ENCODE results near the gene HDAC4. TPM values are rescaled to one million over a fixed set of nuclear protein-coding genes. Genes with fewer than 3 reads are reported as not detected.

The HDAC4 gene
- total and polyA plus RNA-seq, 4 donors: 6.8 to 75.5 (median 30.2) TPM

DNA sequence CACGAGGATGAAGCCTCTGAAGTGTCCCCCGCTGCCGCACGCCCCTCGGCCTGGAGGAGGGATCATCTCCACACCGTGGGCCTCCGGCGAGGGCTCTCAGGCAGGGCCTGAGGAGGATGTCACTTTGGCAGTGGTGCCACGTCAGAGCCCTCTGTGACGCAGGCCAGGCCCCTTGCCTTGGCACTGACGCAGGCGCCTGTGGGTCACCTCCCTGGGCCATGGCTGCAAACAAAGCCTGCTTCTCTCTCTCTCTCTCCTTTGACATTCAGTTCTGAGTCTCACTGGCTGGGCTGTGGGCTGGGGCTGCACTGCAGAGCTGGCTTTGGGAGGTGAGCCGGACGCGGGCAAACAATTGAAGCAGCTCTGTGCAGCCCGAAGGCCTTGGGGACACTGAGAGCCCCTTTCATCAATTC, 279.2 kb downstream of the HDAC4 start:
- Histone ChIP-seq H3K27me3 (ENCODE audit: control insufficient read depth in 1 of 2, insufficient read depth in 2 of 2, low read length in 1 of 2) (no peaks in the 10 kb centered on the region), H3K4me1 (ENCODE audit: control insufficient read depth in 1 of 2, insufficient read depth in 2 of 2, low read length in 2 of 2) (no peaks in the 10 kb centered on the region), H3K4me3 (ENCODE audit: low read length in 2 of 2) (no peak overlapping the region), H3K36me3 (ENCODE audit: control insufficient read depth in 1 of 2, insufficient read depth in 2 of 2, low read length in 1 of 2) (peaks cover 0 to 8% of the 10 kb centered on the region in 2 donors), H3K9me3 (ENCODE audit: control insufficient read depth, low read length) (no peaks in the 10 kb centered on the region), H3K27ac (ENCODE audit: low read depth in 1 of 2, low read length in 2 of 2) (no peak overlapping the region)
- ATAC-seq (ENCODE audit: low FRiP score) (peak; percentile 49), DNase-seq (no peak)
- 79 to 88% methylated on average over 16 of the region's 16 CpGs for WGBS, 2 donors
- intact Hi-C loops (cut with DNase I): no loop called here

DNA sequence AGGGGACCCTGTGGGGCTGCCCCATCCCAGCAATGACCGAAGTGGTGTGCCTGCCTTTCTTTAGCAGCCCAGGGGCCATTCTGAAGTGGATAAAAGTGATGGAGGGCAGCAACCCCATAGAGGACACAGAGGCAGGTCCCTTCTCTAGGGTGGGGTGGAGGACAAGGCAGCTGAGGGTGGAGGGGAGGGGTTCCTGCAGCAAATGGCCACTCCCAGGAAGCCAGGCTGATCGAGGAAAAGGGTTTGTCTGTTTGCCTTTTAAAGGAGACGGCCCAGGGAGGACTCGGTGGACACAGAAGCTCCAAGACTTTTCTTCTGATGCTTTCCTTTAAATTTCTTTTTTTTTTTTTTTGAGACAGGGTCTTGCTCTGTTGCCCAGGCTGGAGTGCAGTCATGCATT, 280.2 kb downstream of the HDAC4 start:
- no peak for DNase-seq
- ATAC-seq (ENCODE audit: low FRiP score): no peak
- H3K27ac ChIP-seq (ENCODE audit: low read depth in 1 of 2, low read length in 2 of 2): no peak overlapping the region
- H3K27me3 ChIP-seq (ENCODE audit: control insufficient read depth in 1 of 2, insufficient read depth in 2 of 2, low read length in 1 of 2): no peaks in the 10 kb centered on the region
- peaks cover 0 to 8% of the 10 kb centered on the region in 2 donors for H3K36me3 ChIP-seq (ENCODE audit: control insufficient read depth in 1 of 2, insufficient read depth in 2 of 2, low read length in 1 of 2)
- 74 to 78% methylated on average over 4 of the region's 4 CpGs for WGBS, 2 donors
- no peaks in the 10 kb centered on the region for H3K4me1 ChIP-seq (ENCODE audit: control insufficient read depth in 1 of 2, insufficient read depth in 2 of 2, low read length in 2 of 2)
- no peak overlapping the region for H3K4me3 ChIP-seq (ENCODE audit: low read length in 2 of 2)
- no peaks in the 10 kb centered on the region for H3K9me3 ChIP-seq (ENCODE audit: control insufficient read depth, low read length)
- intact Hi-C loops (cut with DNase I): no loop called here

DNA sequence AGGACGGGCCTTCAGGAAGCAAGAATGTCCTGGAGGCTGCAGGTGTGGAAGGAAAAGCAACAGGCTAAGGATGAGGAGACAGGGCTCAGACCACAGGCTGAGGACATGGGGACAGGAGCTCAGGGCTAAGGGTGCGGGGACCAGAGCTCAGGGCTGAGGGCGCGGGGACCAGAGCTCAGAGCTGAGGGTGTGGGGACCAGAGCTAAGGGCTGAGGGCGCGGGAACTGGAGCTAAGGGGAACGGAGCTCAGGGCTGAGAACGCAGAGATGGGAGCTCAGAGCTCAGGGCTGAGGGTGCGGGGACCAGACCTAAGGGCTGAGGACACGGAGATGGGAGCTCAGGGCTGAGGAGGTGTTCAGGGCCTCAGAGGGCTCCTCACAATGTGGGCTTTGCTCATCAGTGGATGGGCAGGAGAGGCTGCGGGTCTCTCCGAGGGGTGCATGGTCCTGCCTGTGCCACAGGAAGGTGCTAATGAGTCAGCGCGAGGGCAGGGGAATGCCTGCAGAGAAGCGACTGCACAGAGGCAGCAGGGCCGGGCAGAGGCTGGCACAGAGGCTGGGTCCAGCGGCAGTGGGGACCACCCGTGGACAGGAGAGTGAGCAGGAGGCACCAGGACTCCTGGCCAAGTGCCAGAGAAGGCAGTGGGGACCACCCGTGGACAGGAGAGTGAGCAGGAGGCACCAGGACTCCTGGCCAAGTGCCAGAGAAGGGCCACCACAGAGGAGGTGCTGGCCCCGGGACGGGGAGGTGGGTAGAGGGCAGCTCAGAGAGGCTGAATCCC, 281.3 kb downstream of the HDAC4 start:
- ATAC-seq (ENCODE audit: low FRiP score) (no peak), DNase-seq (no peak)
- Histone ChIP-seq H3K36me3 (ENCODE audit: control insufficient read depth in 1 of 2, insufficient read depth in 2 of 2, low read length in 1 of 2) (no peaks in the 10 kb centered on the region), H3K27me3 (ENCODE audit: control insufficient read depth in 1 of 2, insufficient read depth in 2 of 2, low read length in 1 of 2) (no peaks in the 10 kb centered on the region), H3K4me3 (ENCODE audit: low read length in 2 of 2) (no peak overlapping the region), H3K27ac (ENCODE audit: low read depth in 1 of 2, low read length in 2 of 2) (no peak overlapping the region), H3K9me3 (ENCODE audit: control insufficient read depth, low read length) (no peaks in the 10 kb centered on the region), H3K4me1 (ENCODE audit: control insufficient read depth in 1 of 2, insufficient read depth in 2 of 2, low read length in 2 of 2) (no peaks in the 10 kb centered on the region)
- intact Hi-C loops (cut with DNase I): no loop called here
- WGBS, 2 donors: 91 to 92% methylated on average over 21 of the region's 21 CpGs

DNA sequence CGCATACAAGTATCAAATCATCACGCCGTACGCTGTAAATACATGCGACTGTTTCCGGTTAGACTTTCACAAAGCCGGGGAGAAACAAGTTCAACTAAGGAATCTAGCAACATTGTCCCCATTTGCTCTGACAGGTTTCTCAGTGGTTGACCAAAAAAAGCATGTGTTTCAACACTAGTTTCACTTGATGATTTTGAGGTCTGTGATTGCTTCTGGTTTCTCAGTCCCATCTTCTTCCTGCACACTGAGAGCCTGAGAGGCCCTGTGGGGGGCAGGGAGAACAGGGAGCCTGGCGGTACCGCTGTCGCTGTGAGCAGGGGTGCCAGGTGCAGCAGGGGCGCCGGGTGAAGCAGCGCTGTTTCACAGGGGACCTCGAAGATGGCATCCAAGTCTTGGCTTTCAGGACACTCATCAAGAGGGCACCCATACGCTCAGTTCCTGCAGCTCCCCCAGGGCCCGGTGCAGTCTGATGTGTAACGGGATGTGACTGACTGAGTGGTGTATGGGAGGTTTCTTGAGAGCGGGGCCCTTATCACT, 282.1 kb downstream of the HDAC4 start:
- intact Hi-C loops (cut with DNase I): no loop called here
- H3K27me3 ChIP-seq (ENCODE audit: control insufficient read depth in 1 of 2, insufficient read depth in 2 of 2, low read length in 1 of 2): no peaks in the 10 kb centered on the region
- no peaks in the 10 kb centered on the region for H3K9me3 ChIP-seq (ENCODE audit: control insufficient read depth, low read length)
- 91 to 94% methylated on average over 18 of the region's 18 CpGs for WGBS, 2 donors
- DNase-seq (no peak), ATAC-seq (ENCODE audit: low FRiP score) (no peak)
- no peaks in the 10 kb centered on the region for H3K4me1 ChIP-seq (ENCODE audit: control insufficient read depth in 1 of 2, insufficient read depth in 2 of 2, low read length in 2 of 2)
- H3K36me3 ChIP-seq (ENCODE audit: control insufficient read depth in 1 of 2, insufficient read depth in 2 of 2, low read length in 1 of 2): no peaks in the 10 kb centered on the region
- no peak overlapping the region for H3K27ac ChIP-seq (ENCODE audit: low read depth in 1 of 2, low read length in 2 of 2)
- H3K4me3 ChIP-seq (ENCODE audit: low read length in 2 of 2): no peak overlapping the region

DNA sequence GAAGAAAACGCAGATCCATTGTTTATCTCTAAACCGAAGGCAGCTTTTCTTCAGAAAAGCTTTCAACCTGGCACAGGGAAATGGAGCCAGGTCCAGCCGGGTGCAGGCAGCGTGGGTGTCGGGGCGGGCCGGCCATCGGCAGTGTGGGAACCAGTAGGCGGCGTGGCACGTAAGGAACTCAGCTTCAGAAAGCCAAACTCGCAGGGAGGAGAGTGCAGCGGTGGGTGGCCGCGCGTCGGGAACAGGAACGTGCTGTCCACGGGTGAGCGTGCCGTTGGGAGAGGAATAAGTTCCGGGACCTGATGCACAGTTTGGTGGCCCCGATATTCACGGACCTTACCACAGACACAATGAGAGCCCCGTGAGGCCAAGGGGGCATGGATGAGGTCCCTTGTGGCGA, 282.6 kb downstream of the HDAC4 start:
- ATAC-seq (ENCODE audit: low FRiP score): no peak
- Histone ChIP-seq H3K36me3 (ENCODE audit: control insufficient read depth in 1 of 2, insufficient read depth in 2 of 2, low read length in 1 of 2) (no peaks in the 10 kb centered on the region), H3K9me3 (ENCODE audit: control insufficient read depth, low read length) (no peaks in the 10 kb centered on the region), H3K27me3 (ENCODE audit: control insufficient read depth in 1 of 2, insufficient read depth in 2 of 2, low read length in 1 of 2) (no peaks in the 10 kb centered on the region), H3K4me3 (ENCODE audit: low read length in 2 of 2) (no peak overlapping the region), H3K27ac (ENCODE audit: low read depth in 1 of 2, low read length in 2 of 2) (no peak overlapping the region), H3K4me1 (ENCODE audit: control insufficient read depth in 1 of 2, insufficient read depth in 2 of 2, low read length in 2 of 2) (no peaks in the 10 kb centered on the region)
- intact Hi-C loops (cut with DNase I): no loop called here
- WGBS, 2 donors: 94 to 96% methylated on average over 26 of the region's 26 CpGs
- DNase-seq: no peak

DNA sequence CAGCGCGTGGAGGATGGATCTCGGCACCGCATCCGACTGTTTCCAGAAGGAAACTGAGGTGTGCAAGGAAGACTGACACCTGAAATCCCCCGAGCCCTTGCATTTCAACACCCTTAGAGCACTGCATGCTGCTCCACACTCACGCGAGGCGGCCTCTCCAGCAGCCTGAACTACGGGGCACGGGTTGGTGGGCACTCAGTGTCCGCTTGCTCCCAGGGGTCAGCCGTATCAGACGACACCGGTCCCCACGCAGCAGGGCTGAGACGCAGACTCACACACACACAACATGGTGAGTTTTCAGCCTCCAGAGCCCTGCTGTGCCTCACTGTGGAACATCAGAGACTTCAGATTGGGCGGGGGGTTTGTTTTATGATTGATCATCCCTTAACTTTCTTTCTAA, 283.0 kb downstream of the HDAC4 start:
- intact Hi-C loops (cut with DNase I): no loop called here
- Histone ChIP-seq H3K4me3 (ENCODE audit: low read length in 2 of 2) (no peak overlapping the region), H3K27ac (ENCODE audit: low read depth in 1 of 2, low read length in 2 of 2) (no peak overlapping the region), H3K27me3 (ENCODE audit: control insufficient read depth in 1 of 2, insufficient read depth in 2 of 2, low read length in 1 of 2) (no peaks in the 10 kb centered on the region), H3K36me3 (ENCODE audit: control insufficient read depth in 1 of 2, insufficient read depth in 2 of 2, low read length in 1 of 2) (no peaks in the 10 kb centered on the region), H3K9me3 (ENCODE audit: control insufficient read depth, low read length) (no peaks in the 10 kb centered on the region), H3K4me1 (ENCODE audit: control insufficient read depth in 1 of 2, insufficient read depth in 2 of 2, low read length in 2 of 2) (no peaks in the 10 kb centered on the region)
- DNase-seq (no peak), ATAC-seq (ENCODE audit: low FRiP score) (no peak)
- WGBS, 2 donors: 92 to 95% methylated on average over 18 of the region's 18 CpGs

DNA sequence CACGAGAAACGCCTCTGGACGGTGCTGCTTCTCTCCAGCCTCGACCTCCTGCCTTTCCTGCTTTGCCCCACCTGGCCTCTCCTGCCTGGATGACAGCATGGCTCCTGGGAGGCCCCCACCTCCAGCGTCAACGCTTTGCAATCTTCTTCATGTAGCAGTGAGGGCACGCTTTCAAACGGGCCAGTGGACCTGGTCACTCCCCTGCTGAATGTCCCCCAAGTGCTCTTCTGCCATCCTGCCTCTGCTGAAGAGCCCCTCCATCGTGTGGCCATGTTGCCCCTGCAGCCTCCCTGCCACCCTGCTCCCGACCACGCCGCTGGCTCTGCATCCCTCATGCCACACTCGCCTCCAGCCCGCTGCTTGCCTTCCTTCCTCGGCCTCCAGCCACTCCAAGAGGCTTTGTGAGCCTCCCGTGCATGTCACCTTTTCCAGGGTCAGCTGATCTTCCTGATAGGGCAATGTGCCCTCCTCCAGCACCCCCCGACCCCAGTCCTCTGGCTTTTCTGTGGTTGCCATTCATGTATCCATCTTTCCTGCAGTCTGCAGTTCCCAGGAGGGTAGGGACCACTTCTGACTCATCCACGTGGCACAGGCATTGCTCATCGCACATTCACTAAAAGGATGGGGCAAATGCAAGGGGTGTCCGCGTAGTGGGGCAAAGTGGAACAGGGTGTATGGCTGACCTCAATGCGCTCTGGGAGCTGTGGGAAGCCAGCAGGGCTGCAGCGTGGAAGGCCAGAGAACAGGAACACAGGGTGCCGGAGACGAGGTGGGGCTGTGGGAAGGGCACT, 284.2 kb downstream of the HDAC4 start:
- Histone ChIP-seq H3K4me1 (ENCODE audit: control insufficient read depth in 1 of 2, insufficient read depth in 2 of 2, low read length in 2 of 2) (no peaks in the 10 kb centered on the region), H3K36me3 (ENCODE audit: control insufficient read depth in 1 of 2, insufficient read depth in 2 of 2, low read length in 1 of 2) (no peaks in the 10 kb centered on the region), H3K4me3 (ENCODE audit: low read length in 2 of 2) (no peak overlapping the region), H3K27ac (ENCODE audit: low read depth in 1 of 2, low read length in 2 of 2) (no peak overlapping the region), H3K27me3 (ENCODE audit: control insufficient read depth in 1 of 2, insufficient read depth in 2 of 2, low read length in 1 of 2) (no peaks in the 10 kb centered on the region), H3K9me3 (ENCODE audit: control insufficient read depth, low read length) (no peaks in the 10 kb centered on the region)
- no peak for DNase-seq
- ATAC-seq (ENCODE audit: low FRiP score): no peak
- 93% methylated on average over 25 of the region's 25 CpGs for WGBS, 2 donors
- intact Hi-C loops (cut with DNase I): no loop called here

DNA sequence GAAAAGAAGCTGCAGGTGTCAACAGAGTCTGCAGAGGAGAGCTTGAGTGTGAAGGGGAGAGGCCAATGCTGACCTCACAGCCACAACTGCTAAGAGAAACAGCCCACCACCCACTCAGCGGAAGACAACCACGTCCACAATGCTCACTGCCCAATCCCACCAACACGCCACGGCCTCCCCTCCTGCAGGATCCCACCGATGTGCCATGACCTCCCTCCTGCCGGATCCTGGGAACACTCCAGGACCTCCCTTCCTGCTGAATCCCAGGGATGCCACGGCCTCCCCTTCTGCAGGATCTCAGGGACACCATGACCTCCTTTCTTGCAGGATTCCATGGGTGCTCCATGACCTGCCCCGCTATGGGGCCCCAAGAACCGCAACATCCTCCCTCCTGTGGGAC, 285.2 kb downstream of the HDAC4 start:
- H3K4me1 ChIP-seq (ENCODE audit: control insufficient read depth in 1 of 2, insufficient read depth in 2 of 2, low read length in 2 of 2): no peaks in the 10 kb centered on the region
- H3K9me3 ChIP-seq (ENCODE audit: control insufficient read depth, low read length): no peaks in the 10 kb centered on the region
- peaks cover 0 to 2% of the 10 kb centered on the region in 2 donors for H3K36me3 ChIP-seq (ENCODE audit: control insufficient read depth in 1 of 2, insufficient read depth in 2 of 2, low read length in 1 of 2)
- no peak for DNase-seq
- no peak for ATAC-seq (ENCODE audit: low FRiP score)
- no peaks in the 10 kb centered on the region for H3K27me3 ChIP-seq (ENCODE audit: control insufficient read depth in 1 of 2, insufficient read depth in 2 of 2, low read length in 1 of 2)
- H3K4me3 ChIP-seq (ENCODE audit: low read length in 2 of 2): no peak overlapping the region
- 90 to 96% methylated on average over 9 of the region's 9 CpGs for WGBS, 2 donors
- intact Hi-C loops (cut with DNase I): no loop called here
- no peak overlapping the region for H3K27ac ChIP-seq (ENCODE audit: low read depth in 1 of 2, low read length in 2 of 2)
